Peyer's patch (tissue), 4 donors: ENCODE measurements around the gene CALCB.

Source experiments
- CTCF ChIP-seq, 6 experiments: fragments of 450-650 bp in 4 of 6; fragments of 200-600 bp in 2 of 6; sonication (generic) in 1 of 6; IDR thresholded peaks; one replicate each; pipeline ENCODE4 v1.5.1; 2017 to 2019; ENCODE audit warnings: antibody characterized with exemption in 6 of 6, mild to moderate bottlenecking in 3 of 6, moderate library complexity in 1 of 6
- POLR2A ChIP-seq, 2 donors: fragments of 450-650 bp; IDR thresholded peaks; one replicate each; pipeline ENCODE4 v1.5.1; 2017; ENCODE audit warnings: antibody characterized with exemption in 2 of 2, mild to moderate bottlenecking in 2 of 2, moderate library complexity in 2 of 2

GRCh38 chr11:15028379-15028778, 45.0 kb upstream of the CALCB start:
- TF ChIP-seq POLR2A (IDR thresholded peaks at IDR 0.05) (no peak), CTCF (IDR thresholded peaks at IDR 0.05) (no peak)
